COLO668 (cell line): ENCODE measurements around the gene GALNT18.

Experiments
- DNase-seq: peaks from one replicate; lab custom pipeline; 2025; ENCODE audit not compliant: unreplicated experiment; lab: John Stamatoyannopoulos, UW

GALNT18 gene

DNA sequence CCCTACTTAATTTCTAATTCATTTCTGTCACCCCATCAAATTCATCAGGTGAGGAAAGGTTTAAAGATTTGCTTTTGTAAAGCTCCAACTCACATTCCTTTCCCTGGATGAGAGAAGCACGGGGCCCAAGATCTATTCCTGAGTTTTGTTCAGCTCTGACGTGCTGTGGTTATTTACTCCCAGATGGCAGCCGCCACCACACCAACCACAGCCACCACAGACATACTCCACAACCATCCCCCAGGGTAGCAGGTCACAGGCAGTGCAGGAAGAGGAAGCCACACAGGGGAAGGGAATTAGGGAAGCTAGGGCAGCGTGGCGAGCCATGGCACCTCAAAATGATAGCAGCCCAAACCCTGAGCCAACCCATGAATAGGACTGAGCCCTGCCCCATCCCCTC, 205.3 kb downstream of the GALNT18 start:
- DNase-seq = no peak

DNA sequence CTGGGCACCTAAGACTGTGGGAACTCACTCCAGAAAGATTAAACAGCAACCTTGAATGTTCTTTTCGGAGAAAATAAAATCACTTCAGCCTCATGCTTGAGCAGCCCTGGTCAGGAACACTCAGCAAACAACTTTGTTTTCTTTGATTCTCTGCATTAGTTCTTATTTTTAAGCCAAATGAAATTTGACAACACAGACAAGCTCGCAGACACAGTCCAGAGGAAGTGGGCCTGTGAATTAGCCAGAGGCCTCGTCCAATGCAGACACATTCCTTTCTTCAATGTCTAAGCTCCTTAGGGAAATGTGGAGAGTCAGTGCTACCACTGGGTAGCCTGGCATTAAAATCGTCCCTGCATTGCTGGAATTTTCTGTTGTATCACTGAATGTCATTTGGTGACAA, 205.9 kb downstream of the GALNT18 start:
- DNase-seq = no peak

DNA sequence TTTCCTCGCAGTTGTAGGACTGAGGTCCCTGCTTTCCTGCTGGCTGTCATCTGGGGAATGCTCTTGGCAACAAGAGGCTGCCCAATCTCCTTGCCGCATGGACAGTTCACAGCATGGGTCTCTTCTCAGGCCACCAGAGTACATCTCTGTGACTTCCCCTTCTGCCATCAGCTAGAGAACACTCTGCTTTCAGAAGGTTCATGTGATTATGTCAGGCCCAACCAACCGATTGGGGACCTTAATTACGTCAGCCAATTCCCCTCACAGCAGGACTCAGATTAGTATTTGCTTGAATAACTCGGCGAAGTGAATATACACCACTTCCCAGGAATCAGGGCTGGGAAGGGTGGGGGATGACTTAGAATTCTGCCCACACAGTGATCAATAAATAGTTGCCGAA, 206.8 kb downstream of the GALNT18 start:
- DNase-seq = no peak

DNA sequence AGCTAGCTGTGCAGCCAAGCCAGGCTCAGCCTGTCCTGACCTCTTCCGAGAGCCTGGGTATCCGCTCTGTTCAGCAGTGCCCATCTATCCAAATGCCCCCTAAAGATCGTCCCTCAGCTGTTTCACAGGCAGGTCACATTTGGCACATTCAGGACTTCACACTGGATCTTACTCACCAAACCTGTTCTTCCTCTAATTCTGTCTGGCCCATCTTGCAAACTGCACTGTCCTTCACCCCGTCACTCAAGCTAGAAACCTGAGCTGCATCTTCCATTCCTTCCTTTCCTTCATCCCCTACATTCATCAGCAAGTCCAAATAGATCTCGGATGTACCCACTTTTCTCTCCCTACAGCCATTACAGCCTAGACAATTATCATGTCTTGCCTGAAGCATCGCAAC, 208.0 kb downstream of the GALNT18 start:
- DNase-seq = no peak

DNA sequence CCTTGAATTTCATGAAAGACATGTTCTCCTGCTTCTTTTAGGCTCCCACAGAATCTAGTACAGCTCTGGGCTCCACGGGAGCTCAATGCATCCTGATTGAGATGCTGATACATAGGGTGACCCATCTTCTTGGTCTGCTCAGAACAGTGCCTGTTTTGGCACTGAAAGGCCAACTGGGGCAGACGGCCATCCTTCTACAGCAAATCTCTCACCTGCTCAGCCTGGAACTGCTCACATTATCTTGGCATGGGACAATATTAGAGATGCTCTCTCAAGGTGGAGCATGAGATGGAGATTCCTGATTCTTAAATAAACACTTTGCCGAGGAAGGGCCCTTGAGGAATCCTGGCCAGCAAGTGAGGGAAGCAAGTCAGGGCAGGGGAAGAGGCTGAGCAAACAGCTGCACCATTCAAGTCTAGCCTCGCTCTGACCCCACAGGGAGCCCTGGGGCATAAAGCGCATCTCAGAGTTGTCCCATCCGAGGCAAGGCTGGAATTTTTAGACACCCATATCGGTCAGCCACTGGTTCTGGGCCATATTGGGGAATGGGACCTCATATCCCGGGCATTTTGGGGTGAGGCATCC, 210.3 kb downstream of the GALNT18 start:
- no peak for DNase-seq

DNA sequence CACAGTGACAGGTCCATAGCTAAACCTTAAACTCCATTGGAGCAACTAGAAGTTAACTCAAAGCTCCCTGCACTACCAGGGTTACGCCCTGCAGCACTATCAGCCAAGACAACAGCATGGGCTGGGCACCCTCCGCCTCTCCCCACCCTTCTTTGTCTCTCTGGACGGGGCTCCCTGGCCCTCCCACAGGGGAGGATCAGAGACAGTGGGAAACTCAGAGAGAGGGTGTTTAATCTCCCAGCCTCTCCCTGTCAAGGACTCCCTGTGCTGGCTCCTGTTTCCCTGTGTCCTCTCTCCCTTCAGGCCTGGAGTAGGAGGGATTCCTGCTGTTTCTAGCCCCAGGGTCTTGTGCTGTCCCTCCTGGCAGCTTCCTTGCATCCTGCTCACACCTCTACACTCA, 211.9 kb downstream of the GALNT18 start:
- DNase-seq = peak; percentile 52

DNA sequence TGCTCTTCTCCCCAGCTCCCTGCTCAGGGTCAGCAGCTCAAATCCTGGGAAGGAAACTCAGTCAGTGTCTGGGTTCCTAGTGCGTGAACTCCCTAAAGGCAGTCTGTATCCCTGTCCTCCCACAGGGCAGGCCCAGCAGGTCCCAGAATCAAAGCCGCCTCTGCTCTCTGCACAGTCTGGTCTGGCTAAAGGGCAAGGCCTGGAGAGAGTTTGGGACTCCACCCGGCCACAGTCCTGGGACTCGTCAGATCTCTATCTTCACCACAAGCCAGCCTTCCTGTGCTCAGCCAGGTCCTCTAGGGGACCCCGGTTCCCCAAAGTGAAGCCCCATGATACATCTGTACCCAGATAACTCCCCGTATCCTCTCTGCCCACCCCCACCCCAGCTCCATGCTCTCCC, 212.6 kb downstream of the GALNT18 start:
- DNase-seq = no peak

DNA sequence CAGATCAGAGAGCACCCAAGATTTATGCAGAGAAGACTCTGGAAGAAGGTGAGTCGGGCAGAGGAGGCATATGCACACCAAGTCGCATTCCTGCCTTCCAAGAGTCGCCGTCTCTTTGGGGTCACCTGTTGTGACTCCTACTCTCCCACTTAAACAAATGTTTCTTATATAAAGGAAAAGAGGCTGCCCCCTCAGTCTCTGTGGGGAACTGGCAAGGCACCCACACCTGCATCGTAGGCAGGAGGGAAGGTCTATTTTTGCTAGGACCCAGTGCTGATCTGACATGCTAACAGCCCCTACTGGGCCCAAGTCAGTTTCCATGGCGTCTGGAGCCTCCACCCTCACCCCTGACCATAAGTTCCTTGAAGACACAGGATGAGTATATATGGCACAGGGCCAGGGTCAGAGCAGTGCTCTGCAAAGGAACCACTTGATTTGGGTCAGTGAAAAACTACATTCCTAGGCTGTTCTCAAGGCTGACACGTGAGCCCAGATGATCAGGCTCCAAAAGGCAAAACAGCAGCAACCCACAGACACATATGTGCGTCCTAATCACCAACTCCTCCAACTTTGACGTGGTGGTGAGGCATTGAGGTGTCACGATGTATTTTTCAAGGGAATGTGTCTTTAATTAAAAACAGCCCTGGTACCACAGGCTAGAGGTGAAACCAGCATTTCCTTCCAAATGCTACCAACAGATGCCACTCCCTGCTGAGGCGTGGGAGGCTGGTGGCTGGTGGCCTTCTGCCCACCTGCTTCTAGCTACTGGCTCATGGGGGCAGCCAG, 213.2 kb downstream of the GALNT18 start:
- DNase-seq = no peak

DNA sequence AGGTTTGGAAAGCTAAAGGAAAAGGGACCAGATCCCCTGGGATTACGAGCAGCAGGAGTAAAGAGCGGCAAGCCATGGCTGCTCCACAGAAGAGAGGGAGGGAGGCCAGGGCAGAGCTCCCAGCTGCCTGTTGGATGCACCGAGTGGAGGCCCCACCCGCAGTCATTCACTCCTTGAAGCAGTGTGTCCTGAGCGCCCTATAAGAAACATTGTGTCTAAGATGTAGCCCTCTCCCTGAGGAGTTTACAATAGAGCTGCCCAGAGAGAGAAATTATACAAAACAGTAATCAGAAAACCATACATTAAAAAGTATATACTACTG, 214.1 kb downstream of the GALNT18 start:
- DNase-seq = no peak

DNA sequence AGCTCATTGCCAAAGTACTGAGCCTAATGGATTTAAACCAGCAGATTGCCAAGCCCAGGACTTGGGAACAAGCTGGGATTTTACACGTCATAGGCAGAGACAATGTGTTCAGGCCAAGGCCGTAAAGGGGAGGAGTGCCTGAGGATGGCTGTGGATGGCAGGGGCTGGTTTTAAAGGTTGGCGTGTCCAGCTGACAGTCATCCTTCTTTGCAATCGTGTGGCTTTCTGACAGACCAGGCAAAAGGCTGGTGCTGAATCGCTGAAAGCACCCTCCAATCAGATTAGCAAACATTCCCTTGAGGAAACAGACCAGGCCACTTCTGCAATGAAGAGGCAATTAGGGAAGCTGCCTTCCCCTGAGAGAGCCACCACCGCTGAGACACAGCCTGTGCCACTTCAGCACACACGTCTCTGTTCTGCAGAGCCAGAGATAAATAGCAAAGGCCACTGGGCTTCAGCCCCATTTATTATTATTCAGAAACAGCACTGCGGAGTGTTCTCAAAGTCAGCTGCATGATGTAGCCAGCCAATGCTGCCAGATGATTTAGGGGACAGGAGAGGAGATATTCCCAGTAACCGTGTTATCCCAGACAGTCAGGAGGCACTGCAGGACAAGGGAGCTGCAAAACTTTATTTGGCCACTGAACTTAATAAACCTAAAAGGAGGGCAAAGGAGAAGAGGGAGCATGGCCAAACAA, 214.6 kb downstream of the GALNT18 start:
- peak; percentile 28 for DNase-seq

DNA sequence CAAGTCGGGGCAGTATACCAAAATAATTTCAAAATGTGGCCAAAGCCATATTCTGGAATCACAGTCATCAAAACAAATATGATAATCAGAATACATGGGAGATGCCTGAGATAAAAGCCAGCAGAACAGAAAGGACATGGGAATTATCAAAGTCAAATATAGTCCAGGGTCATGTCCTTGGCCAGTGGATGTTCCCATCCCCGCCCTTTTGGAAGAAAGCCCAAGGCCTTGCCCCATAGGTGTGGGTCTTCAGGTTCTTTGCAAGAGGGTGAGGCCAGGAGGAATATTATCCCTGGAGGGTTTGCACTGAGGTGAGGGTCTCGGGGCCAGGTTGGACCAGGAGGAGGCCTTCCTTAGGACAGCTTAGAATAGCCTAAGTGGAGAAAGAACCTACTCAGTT, 215.2 kb downstream of the GALNT18 start:
- no peak for DNase-seq

DNA sequence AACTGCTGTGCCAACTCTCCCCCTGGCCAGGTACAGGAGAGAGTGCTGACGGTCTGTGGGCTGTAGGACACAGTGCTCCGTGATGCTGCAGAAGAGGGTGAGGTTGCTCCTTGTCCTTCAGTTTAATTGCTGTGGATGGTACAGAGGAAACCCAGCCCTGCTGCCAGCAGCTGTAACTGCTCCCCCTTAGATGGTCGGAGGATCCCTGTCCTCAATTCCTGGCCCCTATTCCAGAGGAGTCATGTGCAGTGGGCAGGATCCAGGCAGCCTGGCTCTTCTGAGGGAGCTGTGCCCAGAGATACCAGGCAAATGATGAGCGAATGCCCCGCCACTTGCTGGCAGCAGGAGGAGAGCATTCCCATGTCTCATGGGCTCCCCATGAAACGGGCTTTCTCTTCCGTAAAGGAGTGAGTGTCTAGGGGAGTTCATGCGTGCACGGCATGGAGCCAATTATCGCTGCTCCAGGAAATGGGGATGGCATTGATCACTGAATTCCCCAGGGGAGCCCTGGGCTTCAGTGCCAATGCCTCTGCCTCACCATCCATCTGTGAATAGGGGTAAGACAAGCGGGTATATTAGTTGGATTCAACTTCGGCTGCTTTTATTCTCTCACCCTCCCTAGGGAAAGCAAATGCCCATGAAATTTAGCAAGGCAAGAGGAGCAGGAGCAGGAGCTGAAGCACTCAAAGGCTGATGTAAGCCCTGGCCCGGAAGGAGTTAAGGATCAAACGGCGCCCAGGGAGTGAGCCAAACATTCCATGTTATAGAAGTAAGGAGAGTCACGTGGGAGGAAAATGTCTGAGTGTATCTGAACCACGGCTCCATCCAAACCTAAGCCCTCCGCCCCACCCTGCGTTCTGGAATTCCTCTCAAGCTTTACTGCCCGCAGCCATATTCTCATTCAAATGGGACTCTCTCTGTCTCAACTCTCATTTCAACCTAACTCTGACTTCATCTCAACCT, 217.8 kb downstream of the GALNT18 start:
- DNase-seq = no peak

DNA sequence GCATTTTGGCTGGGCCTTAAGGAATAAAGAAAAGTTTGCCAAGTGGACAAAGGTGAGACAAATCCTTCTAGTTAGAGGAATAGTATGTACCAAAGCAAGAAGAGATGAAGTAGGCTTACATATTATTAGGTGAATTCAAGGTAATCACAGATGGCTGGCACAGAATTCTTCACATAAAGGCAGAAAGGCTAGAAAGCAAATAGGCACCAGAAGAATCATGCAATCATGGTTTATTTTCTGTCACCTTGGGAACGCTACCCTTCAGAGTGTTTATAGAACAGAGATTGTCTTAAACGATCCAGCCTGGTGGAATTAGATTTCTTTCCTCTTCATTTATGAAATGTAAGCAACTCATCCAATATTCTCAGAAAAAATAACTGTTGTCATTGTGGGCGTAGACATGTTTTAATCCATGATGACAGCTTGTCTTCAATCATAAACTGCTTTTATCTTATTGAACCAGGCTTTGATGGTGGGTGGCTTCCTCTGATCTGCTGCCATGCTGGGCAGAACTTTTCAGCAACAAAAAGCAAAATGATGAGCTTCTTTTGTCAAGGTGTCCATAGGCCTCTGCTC, 219.8 kb downstream of the GALNT18 start:
- no peak for DNase-seq

DNA sequence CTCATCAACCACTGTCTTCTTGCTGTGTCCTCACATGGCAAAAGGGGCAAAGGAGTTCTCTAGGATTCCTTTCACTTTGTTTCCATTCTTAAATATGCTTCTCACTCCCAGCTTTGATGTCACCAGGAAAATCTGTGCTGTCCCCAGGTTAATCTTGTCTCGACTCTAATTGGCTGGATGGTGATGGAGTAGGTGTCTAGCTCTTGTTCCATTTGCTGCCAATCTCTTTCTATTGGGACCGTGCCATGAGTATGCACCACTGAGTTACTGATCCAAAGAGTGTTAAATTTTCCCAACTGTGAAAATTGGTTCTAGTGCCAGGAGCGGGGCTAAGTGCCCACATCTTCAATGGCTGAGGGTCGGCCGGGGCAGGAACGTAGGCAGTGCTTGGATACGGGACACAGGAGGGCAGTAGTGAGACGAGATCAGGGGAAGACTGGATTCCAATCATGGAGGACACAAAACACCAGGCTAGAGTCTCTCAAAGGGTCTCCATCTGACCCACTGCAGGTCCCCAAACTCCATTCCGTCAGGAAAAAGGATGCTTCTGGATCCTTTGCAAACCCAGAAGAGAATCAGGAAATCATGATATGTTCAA, 221.1 kb downstream of the GALNT18 start:
- peak; percentile 6 for DNase-seq

DNA sequence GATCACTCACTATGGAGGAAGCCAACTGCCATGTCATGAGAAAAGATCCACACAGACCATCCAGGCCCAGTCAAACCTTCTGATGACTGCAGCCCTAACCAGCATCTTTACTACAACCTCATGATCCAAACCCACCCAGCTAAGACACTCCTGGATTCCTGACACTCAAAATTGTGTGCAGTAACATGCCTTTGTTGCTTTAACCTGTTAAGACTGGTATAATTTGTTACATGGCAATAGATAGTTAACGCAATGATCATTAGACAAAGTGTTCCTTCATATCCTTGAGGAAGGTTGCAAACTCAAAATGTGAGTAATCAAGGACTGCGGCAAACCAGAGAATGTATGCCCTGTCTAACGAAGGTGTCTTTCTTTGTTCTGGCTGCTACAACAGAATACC, 221.7 kb downstream of the GALNT18 start:
- DNase-seq = no peak

DNA sequence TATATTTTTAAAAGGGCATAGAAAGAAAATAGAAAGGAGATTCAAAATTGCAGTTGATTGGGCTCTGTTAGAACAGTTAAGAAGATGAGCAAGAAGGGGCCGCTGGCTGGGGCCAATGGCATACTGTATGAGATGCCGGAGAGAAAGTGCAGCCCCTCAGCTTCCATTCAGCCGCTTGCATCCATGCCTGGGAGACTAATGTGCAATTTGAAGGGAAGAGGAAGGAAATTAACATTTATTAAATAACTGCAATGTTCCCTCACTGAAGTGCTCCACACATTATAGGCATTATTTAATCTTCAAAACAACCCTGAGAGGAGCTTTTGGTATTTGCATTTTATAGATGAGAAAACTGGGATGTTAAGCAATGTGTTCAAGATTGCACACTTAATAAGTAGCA, 224.0 kb downstream of the GALNT18 start:
- no peak for DNase-seq

DNA sequence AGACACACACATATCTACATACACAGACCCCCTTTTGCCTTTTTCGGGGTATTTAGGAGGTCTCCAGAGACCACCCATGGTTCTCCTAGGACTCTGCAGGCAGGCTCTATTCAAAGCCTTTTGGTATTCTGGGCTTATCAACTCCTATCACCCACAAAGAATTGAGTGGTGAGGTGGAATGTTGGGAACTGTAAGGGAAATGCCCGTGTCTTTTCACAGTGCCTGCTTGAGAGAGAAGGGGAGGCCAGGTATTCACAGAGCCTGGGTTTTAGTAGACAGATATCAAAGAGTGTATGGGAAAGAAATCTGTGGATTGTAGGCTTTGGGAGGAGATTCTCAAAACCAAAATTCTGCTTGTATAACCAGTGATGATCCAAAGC, 224.8 kb downstream of the GALNT18 start:
- DNase-seq = no peak

DNA sequence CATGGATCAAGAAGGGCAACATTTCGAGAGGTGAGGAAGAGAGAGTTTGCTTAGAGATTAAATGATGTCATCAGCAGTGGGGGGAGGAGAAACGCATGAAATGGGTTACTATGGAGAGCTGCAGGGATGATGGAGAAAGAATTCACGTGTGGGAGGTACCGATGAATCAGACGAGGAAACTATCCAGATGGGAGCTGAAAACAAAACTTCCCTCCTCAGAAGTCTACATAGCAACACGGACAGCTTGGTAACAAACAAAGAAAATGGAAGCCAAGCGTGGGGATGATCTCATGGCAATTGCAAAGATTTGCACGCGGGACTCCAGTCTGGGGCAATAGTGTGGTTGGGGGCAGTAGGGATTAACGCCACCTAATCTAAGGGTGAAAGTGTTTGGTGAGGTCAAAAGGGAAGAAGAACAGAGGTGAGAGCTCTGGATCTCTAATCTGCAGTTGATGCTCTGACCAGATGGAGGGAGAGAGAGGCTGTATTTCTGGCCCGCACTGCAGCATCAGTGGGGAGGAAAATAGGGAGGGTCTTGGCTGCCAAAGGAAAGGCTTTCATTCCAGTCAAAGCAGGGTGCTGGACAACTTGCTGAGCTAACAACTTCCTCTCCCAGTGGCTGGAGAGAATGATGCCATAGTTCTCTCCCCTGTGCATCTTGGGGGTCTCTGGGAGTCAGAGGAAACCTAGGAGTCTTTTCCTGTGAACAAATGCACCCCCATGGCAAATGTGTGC, 225.3 kb downstream of the GALNT18 start:
- no peak for DNase-seq

DNA sequence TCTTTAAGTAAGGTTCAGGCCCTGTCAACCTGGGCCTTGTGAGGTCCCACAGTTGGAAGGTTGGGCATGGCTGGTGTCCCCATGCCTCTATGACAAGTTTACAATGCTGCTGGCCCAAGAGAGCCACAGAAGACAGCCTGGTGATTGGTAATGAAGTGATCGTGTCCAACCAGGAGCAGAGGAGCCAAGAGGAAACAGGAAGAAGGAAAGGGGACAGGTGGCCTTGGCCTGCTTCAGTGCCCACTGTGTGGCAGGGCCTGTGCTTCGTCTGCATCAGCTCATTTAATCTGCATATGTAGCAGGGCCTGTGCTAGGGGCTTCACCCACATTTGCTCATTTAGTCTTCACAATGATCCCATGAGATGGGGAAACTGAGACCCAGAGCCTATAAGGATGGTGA, 226.7 kb downstream of the GALNT18 start:
- DNase-seq = no peak

DNA sequence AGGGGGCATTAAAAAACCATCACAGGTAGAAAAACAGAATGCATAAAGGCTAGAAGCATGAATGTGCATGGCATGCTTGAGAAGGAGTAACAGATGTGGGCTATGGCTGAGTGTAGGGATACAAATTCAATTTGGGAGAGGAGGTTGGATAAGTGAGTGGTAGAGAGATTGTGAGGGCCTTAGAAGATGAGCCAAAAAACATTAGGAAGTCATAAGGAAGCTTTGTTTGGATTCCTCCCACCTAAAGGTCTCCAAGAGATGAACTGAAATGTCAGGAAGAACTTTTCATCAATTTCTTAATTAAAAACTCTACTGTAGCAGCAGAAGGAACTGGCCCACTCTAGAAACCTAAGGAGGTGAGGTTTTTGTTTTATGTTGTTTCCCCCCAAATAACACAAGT, 227.6 kb downstream of the GALNT18 start:
- DNase-seq = no peak
